GM18505 (cell line): ENCODE results near the gene KCNT1.

Experiments used
- ATAC-seq: cut with Tn5 transposase; IDR thresholded peaks from one replicate; pipeline ENCODE4 v1.9.1; 2021; ENCODE audit not compliant: unreplicated experiment
- POLR2A ChIP-seq: IDR thresholded peaks from 4 replicates; pipeline ENCODE4 v1.6.1; 2011; ENCODE audit warnings: borderline replicate concordance; ENCODE audit not compliant: insufficient read depth, insufficient read length; ENCODE audit errors: extremely low read depth

The KCNT1 gene

GRCh38 chr9:135697226-135697625, 4.8 kb upstream of the KCNT1 start:
- no peak for TF ChIP-seq POLR2A
- no peak for ATAC-seq

GRCh38 chr9:135698236-135698635, 3.7 kb upstream of the KCNT1 start:
- ATAC-seq, result no peak
- TF ChIP-seq POLR2A, result no peak

- TF ChIP-seq POLR2A, result no peak
- ATAC-seq, result no peak
These were observed 3.2 kb upstream of the KCNT1 start for GRCh38 chr9:135698767-135699166.

GRCh38 chr9:135699440-135699839, 2.5 kb upstream of the KCNT1 start, which contains the start of gene SOHLH1:
SOHLH1 (minus strand) TSS chr9:135699481; CDS start chr9:135699467, 14 bp downstream.
- no peak for ATAC-seq
- TF ChIP-seq POLR2A, result no peak

GRCh38 chr9:135700525-135700924, 1.5 kb upstream of the KCNT1 start:
- ATAC-seq, result no peak

GRCh38 chr9:135701067-135701958, 672 bp upstream of the KCNT1 start:
- no peak for ATAC-seq
- TF ChIP-seq POLR2A, result no peak

More at GRCh38 chr9:135700525-135700924, 1.5 kb upstream of the KCNT1 start:
- no peak for TF ChIP-seq POLR2A

GRCh38 chr9:135703726-135704125, 1.7 kb downstream of the KCNT1 start:
- TF ChIP-seq POLR2A, result no peak
- ATAC-seq, result no peak

GRCh38 chr9:135704483-135704882, 2.5 kb downstream of the KCNT1 start:
- TF ChIP-seq POLR2A, result no peak
- no peak for ATAC-seq

- no peak for TF ChIP-seq POLR2A
- no peak for ATAC-seq
These were observed 3.4 kb downstream of the KCNT1 start for GRCh38 chr9:135705376-135705775.

- TF ChIP-seq POLR2A, result no peak
- ATAC-seq, result no peak
These were observed 4.3 kb downstream of the KCNT1 start for GRCh38 chr9:135706288-135706687.

GRCh38 chr9:135707252-135708138, 5.5 kb downstream of the KCNT1 start:
- no peak for TF ChIP-seq POLR2A
- no peak for ATAC-seq

- no peak for ATAC-seq
- no peak for TF ChIP-seq POLR2A
These were observed 6.2 kb downstream of the KCNT1 start for GRCh38 chr9:135708164-135708563.

- ATAC-seq, result no peak
- no peak for TF ChIP-seq POLR2A
These were observed 9.4 kb downstream of the KCNT1 start for GRCh38 chr9:135711391-135711790.

- TF ChIP-seq POLR2A, result no peak
- ATAC-seq, result no peak
These were observed 9.9 kb downstream of the KCNT1 start for GRCh38 chr9:135711881-135712280.

GRCh38 chr9:135712613-135713295, 10.8 kb downstream of the KCNT1 start:
- TF ChIP-seq POLR2A, result no peak
- no peak for ATAC-seq
